ENCODE results near the gene FBXW10.
"Not testable (repeated sequence)": the region's sequence is repeated elsewhere in the genome, so short reads cannot be mapped to it uniquely, and the experiment has no call there.

FBXW10 gene

DNA sequence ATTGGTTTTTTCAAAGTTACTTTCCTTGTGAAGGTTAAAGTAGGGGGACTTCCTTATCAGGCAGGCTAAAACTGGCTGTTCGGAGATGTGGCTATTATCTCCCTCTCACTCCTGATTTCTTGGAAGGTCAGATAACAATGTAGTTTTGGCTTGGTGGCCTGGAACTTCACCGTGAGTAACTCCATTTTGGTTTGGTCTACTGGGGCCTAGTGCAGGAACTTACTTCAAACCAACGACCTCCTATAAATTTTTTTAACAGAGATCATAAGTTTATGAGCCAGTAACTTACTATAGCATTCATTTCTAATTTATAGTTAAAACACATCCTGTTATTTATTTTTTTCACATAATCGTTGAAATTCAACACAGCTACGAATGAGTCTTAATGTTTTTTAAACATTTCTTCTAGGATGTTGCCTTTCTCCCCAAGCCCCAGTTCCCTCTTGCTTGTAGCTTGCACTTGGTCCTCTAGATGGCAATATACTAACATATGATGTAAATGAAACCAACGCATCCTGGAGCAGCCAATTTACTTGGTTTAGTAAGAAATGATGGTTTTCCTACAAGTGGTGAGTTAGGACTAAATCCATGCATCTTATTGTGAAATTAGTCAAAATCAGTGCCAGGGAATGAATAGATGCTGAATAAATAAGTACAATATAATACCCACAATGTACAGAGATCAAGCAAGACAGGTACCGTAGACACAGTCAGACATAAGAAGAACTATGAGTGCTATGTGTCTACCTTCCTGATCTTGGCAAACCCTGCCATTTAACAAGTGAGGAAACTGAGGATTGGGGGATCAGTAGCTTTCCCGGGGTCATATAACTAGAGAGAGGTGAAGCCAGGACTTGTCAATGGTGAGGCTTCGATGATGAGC, 72.9 kb downstream of the FBXW10 start:
- FAIRE-seq, result peak; percentile 83
- DNase-seq (ENCODE audit: low spot score), result peak; percentile 42

DNA sequence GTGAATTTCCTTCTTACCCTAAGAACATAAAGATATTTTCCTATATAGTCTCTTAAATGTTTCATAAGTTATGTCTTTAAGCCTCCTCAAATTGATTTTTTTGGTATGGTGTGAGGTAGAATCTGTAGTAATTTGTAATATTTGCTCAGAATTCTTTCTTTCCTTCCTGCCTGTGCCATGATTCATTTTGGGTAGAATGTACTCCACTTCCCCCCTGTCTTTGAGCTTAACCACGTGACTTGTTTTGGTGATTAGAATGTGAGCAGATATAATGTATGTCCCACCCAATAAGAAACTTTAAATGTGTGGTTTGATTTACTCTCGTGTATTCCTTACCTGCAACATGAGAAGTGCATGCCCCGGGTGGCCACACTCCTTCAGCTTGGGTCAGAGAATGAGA, 77.6 kb downstream of the FBXW10 start:
- not testable (repeated sequence) for FAIRE-seq; DNase-seq (ENCODE audit: low spot score)

DNA sequence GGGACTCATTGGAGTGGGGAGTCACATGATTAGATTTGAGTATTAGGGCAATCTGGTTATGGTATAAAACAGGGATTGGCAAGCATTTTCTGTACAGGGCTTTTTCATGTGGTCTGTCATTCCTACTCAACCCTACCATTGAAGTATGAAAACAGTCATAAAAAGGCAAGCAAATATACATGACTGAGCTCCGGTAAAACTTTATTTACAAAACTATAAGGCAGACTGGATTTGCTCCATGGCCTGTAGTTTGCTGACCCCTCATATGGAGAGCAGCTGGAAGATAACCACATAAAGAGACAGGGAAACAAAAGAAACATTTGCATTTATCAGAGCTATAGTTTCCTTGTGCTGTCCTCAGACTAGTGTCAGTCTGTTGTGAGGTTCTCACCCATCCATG, 83.8 kb downstream of the FBXW10 start:
- FAIRE-seq; DNase-seq (ENCODE audit: low spot score): not testable (repeated sequence)
